GM12891 (cell line): ENCODE measurements around the gene DCDC2.
"Not testable (repeated sequence)": the region's sequence is repeated elsewhere in the genome, so short reads cannot be mapped to it uniquely, and the experiment has no call there.

Experiments used
- DNase-seq: peaks from one replicate; pipeline ENCODE4 v3.0.0; 2011; ENCODE audit warnings: low spot score; ENCODE audit not compliant: insufficient read length
- FAIRE-seq: peaks from 2 replicates; lab custom pipeline; 2011; peaks lifted over from hg19 to GRCh38; lab: Jason Lieb, UNC
- PAX5 ChIP-seq: IDR thresholded peaks from 2 replicates; pipeline ENCODE4 v1.6.1; 2011; ENCODE audit warnings: low read length, moderate library complexity, mild to moderate bottlenecking; ENCODE audit not compliant: insufficient read depth, severe bottlenecking
- POLR2A ChIP-seq: IDR thresholded peaks from 2 replicates; pipeline ENCODE4 v1.6.1; 2011; ENCODE audit warnings: low read depth, low read length, control low read depth
- POLR2AphosphoS5 ChIP-seq: IDR thresholded peaks from 2 replicates; pipeline ENCODE4 v1.6.1; 2011; ENCODE audit warnings: low read depth, low read length, control low read depth
- POU2F2 ChIP-seq: IDR thresholded peaks from 2 replicates; pipeline ENCODE4 v1.6.1; 2011; ENCODE audit warnings: low read depth, mild to moderate bottlenecking, control low read depth, low read length, moderate library complexity
- SPI1 ChIP-seq: IDR thresholded peaks from 2 replicates; pipeline ENCODE4 v1.6.1; 2011; ENCODE audit warnings: low read depth, low read length, control low read depth
- TAF1 ChIP-seq: IDR thresholded peaks from 2 replicates; pipeline ENCODE4 v1.6.1; 2011; ENCODE audit warnings: low read depth, low read length, control low read depth

The DCDC2 gene

GRCh38 chr6:24149296-24149695, 208.6 kb downstream of the DCDC2 start:
- FAIRE-seq = no peak

GRCh38 chr6:24148684-24149083, 209.2 kb downstream of the DCDC2 start:
- TF ChIP-seq TAF1 (no peak), POU2F2 (no peak), SPI1 (no peak), POLR2AphosphoS5 (no peak), PAX5 (no peak), POLR2A (no peak)
- no peak for FAIRE-seq
- DNase-seq = no peak

More at GRCh38 chr6:24149296-24149695, 208.6 kb downstream of the DCDC2 start:
- DNase-seq = no peak
- TF ChIP-seq POLR2A (no peak), SPI1 (no peak)

GRCh38 chr6:24148154-24148570, 209.7 kb downstream of the DCDC2 start:
- DNase-seq = no peak
- FAIRE-seq = no peak
- TF ChIP-seq POU2F2 (no peak), TAF1 (no peak), PAX5 (no peak), POLR2A (no peak), POLR2AphosphoS5 (no peak)

GRCh38 chr6:24147511-24148153, 210.2 kb downstream of the DCDC2 start:
- FAIRE-seq = no peak

GRCh38 chr6:24146871-24147270, 211.0 kb downstream of the DCDC2 start:
- FAIRE-seq = no peak
- no peak for DNase-seq
- no peak for TF ChIP-seq PAX5
- TF ChIP-seq POLR2AphosphoS5 = no peak
- no peak for TF ChIP-seq SPI1
- TF ChIP-seq POLR2A = no peak
- TF ChIP-seq TAF1 = no peak
- TF ChIP-seq POU2F2 = no peak

More at GRCh38 chr6:24147511-24148153, 210.2 kb downstream of the DCDC2 start:
- DNase-seq = no peak
- TF ChIP-seq POU2F2 = no peak
- no peak for TF ChIP-seq POLR2A
- TF ChIP-seq PAX5 = no peak
- no peak for TF ChIP-seq TAF1
- no peak for TF ChIP-seq SPI1
- TF ChIP-seq POLR2AphosphoS5 = no peak

- TF ChIP-seq TAF1 = no peak
- TF ChIP-seq POLR2AphosphoS5 = no peak
- DNase-seq = no peak
- no peak for FAIRE-seq
Measured at GRCh38 chr6:24145690-24146131, 212.1 kb downstream of the DCDC2 start.

GRCh38 chr6:24142733-24143132, 215.1 kb downstream of the DCDC2 start:
- not testable (repeated sequence) for DNase-seq, FAIRE-seq

- TF ChIP-seq PAX5 (no peak), POLR2A (no peak), POLR2AphosphoS5 (no peak), SPI1 (no peak), TAF1 (no peak), POU2F2 (no peak)
- FAIRE-seq (no peak), DNase-seq (no peak)
Measured at GRCh38 chr6:24140591-24140990, 217.3 kb downstream of the DCDC2 start.

GRCh38 chr6:24139639-24140038, 218.2 kb downstream of the DCDC2 start:
- TF ChIP-seq POLR2AphosphoS5 = no peak
- TF ChIP-seq TAF1 = no peak
- no peak for TF ChIP-seq POLR2A
- no peak for TF ChIP-seq SPI1
- TF ChIP-seq PAX5 = no peak
- FAIRE-seq (no peak), DNase-seq (no peak)

- FAIRE-seq (no peak), DNase-seq (no peak)
- TF ChIP-seq POLR2AphosphoS5 (no peak), SPI1 (no peak), POLR2A (no peak), TAF1 (no peak), POU2F2 (no peak), PAX5 (no peak)
Measured at GRCh38 chr6:24139080-24139479, 218.8 kb downstream of the DCDC2 start.
